CD4-positive, alpha-beta T cell (primary cell): ENCODE data around the gene GRM4. TPM values are rescaled to one million over a fixed set of nuclear protein-coding genes. Genes with fewer than 3 reads are reported as not detected.

Experiments used
- ATAC-seq: fragments of 200-7000 bp; cut with Tn5 transposase; one replicate; pipeline ENCODE4 v1.10.0; 2022; ENCODE audit warnings: mild to moderate bottlenecking; ENCODE audit not compliant: poor library complexity
- CTCF ChIA-PET: fragments of 350-600 bp; sonication (Branson Sonifier 250); formaldehyde crosslinking; loops from one replicate; lab custom pipeline; 2021; ENCODE audit warnings: antibody characterized with exemption, inconsistent platforms; lab: Charles Lee
- POLR2A ChIA-PET: fragments of 350-600 bp; sonication (Branson Sonifier 250); formaldehyde crosslinking; loops from one replicate; lab custom pipeline; 2021; ENCODE audit warnings: antibody characterized with exemption, inconsistent platforms; lab: Charles Lee
- DNase-seq, 14 experiments: peaks; one replicate each; pipeline ENCODE4 v3.0.0-alpha.2; 2013 to 2020; ENCODE audit warnings: mixed read lengths in 2 of 14
- H3K27ac ChIP-seq, 2 donors: one replicate each; pipeline versions ENCODE4 v1.5.1 to v1.7.0; 2013; ENCODE audit warnings: low read length in 2 of 2, low read depth in 1 of 2, mild to moderate bottlenecking in 1 of 2
- H3K27me3 ChIP-seq, 2 experiments: 1 replicate in 1 of 2; 2 replicates in 1 of 2; pipeline versions ENCODE4 v1.6.1 to v1.7.0; 2013; ENCODE audit warnings: low read length in 2 of 2, control low read depth in 1 of 2, mild to moderate bottlenecking in 1 of 2, moderate library complexity in 1 of 2; ENCODE audit not compliant: insufficient read depth in 2 of 2, control insufficient read depth in 1 of 2
- H3K36me3 ChIP-seq: one replicate; pipeline ENCODE4 v1.6.1; 2013; ENCODE audit warnings: low read length, control low read depth; ENCODE audit not compliant: insufficient read depth
- H3K4me1 ChIP-seq: one replicate; pipeline ENCODE4 v1.6.1; 2013; ENCODE audit warnings: low read length, control low read depth; ENCODE audit not compliant: insufficient read depth
- H3K4me3 ChIP-seq: one replicate; pipeline ENCODE4 v1.5.1; 2013; ENCODE audit warnings: mild to moderate bottlenecking, low read length, moderate library complexity
- H3K9me3 ChIP-seq, 2 experiments: 1 replicate in 1 of 2; 2 replicates in 1 of 2; pipeline versions ENCODE4 v1.6.1 to v1.7.0; 2013; ENCODE audit warnings: low read length in 2 of 2, mild to moderate bottlenecking in 2 of 2, control low read depth in 1 of 2, moderate library complexity in 1 of 2; ENCODE audit not compliant: control insufficient read depth in 1 of 2, insufficient read depth in 1 of 2
- H3K27ac Mint-ChIP-seq: one replicate; pipeline ENCODE4 v1.8.0; 2020; ENCODE audit warnings: mixed read lengths
- H3K27me3 Mint-ChIP-seq: one replicate; pipeline ENCODE4 v1.8.0; 2021; ENCODE audit warnings: mixed read lengths
- H3K36me3 Mint-ChIP-seq: one replicate; pipeline ENCODE4 v1.8.0; 2021; ENCODE audit warnings: low read depth, mixed read lengths
- H3K4me1 Mint-ChIP-seq: one replicate; pipeline ENCODE4 v1.8.0; 2021; ENCODE audit warnings: low read depth, mixed read lengths
- H3K4me3 Mint-ChIP-seq: one replicate; pipeline ENCODE4 v1.8.0; 2020; ENCODE audit warnings: mild to moderate bottlenecking, mixed read lengths
- H3K9me3 Mint-ChIP-seq: one replicate; pipeline ENCODE4 v1.8.0; 2020; ENCODE audit warnings: mixed read lengths
- intact Hi-C, 2 experiments: fragments of 100-400 bp; cut with DNase I in 1 of 2; cut with micrococcal nuclease in 1 of 2; formaldehyde crosslinking; loops; one replicate each; pipeline versions ENCODE4 v1.15.1 to v1.9.0; 2023 to 2025; cut with DNase I, micrococcal nuclease
- total RNA-seq, 174 experiments: library from RNA in 2 of 174; stranded (reverse) in 2 of 174; gene quantifications; one replicate each; pipeline ENCODE4 v1.2.3 and lab custom pipeline; 2021 to 2026
- TF ChIP-seq, protein P1 (sequence below): fragments of 200-600 bp; IDR thresholded peaks from one replicate; pipeline ENCODE4 v1.8.0; 2022; ENCODE audit warnings: antibody characterized with exemption, mild to moderate bottlenecking

The GRM4 gene
- total RNA-seq, 2 experiments from 2014 or later: 0.08 TPM; not detected in 1

DNA sequence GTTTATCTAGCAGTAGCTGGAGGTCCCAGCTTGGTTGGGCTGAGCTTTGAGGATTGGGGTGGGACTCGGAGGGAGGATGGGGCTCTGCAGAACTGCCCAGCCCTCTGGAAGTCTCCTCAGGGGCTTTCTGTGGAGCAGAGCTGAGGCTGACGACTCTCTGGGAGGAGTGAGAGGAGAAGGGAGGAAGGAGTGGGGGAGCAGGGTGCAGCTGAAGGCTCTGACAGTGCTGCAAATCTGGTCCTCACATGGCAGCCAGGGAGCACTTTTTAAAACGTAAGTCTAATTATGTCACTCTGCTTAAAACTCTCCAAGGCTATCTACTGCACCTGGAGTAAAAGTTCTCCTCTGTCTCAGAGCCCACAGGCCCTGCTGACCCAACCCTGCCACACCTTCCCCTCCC, 32.4 kb downstream of the GRM4 start:
- no peaks in the 10 kb centered on the region for H3K36me3 ChIP-seq
- TF ChIP-seq, protein P1, sequence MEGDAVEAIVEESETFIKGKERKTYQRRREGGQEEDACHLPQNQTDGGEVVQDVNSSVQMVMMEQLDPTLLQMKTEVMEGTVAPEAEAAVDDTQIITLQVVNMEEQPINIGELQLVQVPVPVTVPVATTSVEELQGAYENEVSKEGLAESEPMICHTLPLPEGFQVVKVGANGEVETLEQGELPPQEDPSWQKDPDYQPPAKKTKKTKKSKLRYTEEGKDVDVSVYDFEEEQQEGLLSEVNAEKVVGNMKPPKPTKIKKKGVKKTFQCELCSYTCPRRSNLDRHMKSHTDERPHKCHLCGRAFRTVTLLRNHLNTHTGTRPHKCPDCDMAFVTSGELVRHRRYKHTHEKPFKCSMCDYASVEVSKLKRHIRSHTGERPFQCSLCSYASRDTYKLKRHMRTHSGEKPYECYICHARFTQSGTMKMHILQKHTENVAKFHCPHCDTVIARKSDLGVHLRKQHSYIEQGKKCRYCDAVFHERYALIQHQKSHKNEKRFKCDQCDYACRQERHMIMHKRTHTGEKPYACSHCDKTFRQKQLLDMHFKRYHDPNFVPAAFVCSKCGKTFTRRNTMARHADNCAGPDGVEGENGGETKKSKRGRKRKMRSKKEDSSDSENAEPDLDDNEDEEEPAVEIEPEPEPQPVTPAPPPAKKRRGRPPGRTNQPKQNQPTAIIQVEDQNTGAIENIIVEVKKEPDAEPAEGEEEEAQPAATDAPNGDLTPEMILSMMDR: no peak
- DNase-seq: no peak
- no peak overlapping the region for H3K27ac ChIP-seq
- no peaks in the 10 kb centered on the region for H3K4me1 ChIP-seq
- no peak overlapping the region for H3K4me3 ChIP-seq
- peaks cover 55% of the 10 kb centered on the region for H3K27me3 Mint-ChIP-seq
- no peak overlapping the region for H3K4me3 Mint-ChIP-seq
- no peaks in the 10 kb centered on the region for H3K9me3 Mint-ChIP-seq
- H3K27me3 ChIP-seq: peaks cover 8 to 15% of the 10 kb centered on the region in 2 experiments
- CTCF ChIA-PET: interaction anchor here (0.6 kb wide), 2 partner anchors 126 to 1880 kb away, joined by 3 to 4 read pairs; no protein-coding TSS in a partner anchor
- intact Hi-C loops: loop anchor here in 1 of 2 experiments (10.0 kb wide), 1 partner anchor 279 kb away; no protein-coding TSS in a partner anchor
- H3K4me1 Mint-ChIP-seq: no peaks in the 10 kb centered on the region
- H3K36me3 Mint-ChIP-seq: no peaks in the 10 kb centered on the region
- peaks cover 0 to 8% of the 10 kb centered on the region in 2 experiments for H3K9me3 ChIP-seq
- POLR2A ChIA-PET: no interaction called here
- H3K27ac Mint-ChIP-seq: no peak overlapping the region
- ATAC-seq: no peak

DNA sequence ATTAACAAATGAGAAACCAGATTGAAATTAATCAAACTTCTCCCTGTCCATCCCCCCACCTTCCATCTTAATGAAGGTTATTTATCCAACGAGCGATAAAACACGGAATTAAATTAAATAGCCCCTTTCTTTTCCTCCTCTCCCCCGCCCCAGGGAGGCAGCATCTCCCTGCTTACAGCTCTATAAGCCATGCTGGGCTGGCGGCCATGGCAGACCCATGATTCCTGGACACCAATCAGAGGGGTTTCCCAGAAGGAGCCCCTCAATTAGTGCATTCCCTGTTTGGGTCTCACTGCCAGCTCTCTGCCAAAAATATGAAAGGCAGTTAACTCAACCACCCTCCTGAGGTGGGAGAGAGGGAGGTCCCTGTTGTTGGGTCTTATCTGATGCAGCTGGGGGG, 33.8 kb downstream of the GRM4 start:
- intact Hi-C loops: loop anchor here in 1 of 2 experiments (10.0 kb wide), 1 partner anchor 277 kb away; no protein-coding TSS in a partner anchor
- Histone ChIP-seq H3K27ac (no peak overlapping the region), H3K4me3 (no peak overlapping the region), H3K4me1 (no peaks in the 10 kb centered on the region), H3K9me3 (peaks cover 0 to 8% of the 10 kb centered on the region in 2 experiments), H3K36me3 (no peaks in the 10 kb centered on the region), H3K27me3 (peaks cover 8 to 15% of the 10 kb centered on the region in 2 experiments)
- H3K4me3 Mint-ChIP-seq: no peak overlapping the region
- H3K4me1 Mint-ChIP-seq: no peaks in the 10 kb centered on the region
- ATAC-seq (no peak), DNase-seq (no peak)
- no peaks in the 10 kb centered on the region for H3K36me3 Mint-ChIP-seq
- TF ChIP-seq, protein P1: no peak
- H3K27ac Mint-ChIP-seq: no peak overlapping the region
- ChIA-PET CTCF (no interaction called here), POLR2A (no interaction called here)
- H3K27me3 Mint-ChIP-seq: peaks cover 55% of the 10 kb centered on the region
- no peaks in the 10 kb centered on the region for H3K9me3 Mint-ChIP-seq

DNA sequence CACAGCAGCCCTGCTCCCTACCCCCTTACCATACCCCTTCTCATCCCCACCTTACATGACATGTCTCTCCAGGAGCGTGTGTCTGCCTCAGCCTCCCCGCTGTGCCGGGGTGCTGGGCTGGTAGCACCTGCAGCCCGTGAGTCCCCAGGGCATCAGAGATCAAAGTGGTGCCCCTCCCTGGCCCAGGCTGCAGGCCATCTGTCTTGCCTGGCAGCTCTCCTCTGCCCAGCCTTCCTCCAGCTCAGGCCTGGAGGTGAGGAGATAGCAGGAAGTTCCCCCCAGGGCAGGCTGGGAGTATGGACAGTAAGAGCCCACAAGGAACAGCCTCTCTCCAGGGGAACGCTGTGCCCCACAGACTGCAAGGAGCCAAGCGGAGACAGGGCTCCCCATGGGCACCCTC, 35.3 kb downstream of the GRM4 start:
- H3K4me3 ChIP-seq: no peak overlapping the region
- no peaks in the 10 kb centered on the region for H3K36me3 ChIP-seq
- DNase-seq: no peak
- intact Hi-C loops: loop anchor here in 1 of 2 experiments (10.0 kb wide), 1 partner anchor 276 kb away; no protein-coding TSS in a partner anchor
- no peak for ATAC-seq
- no peak overlapping the region for H3K27ac ChIP-seq
- Mint-ChIP-seq H3K27me3 (peaks cover 54% of the 10 kb centered on the region), H3K4me3 (no peak overlapping the region), H3K4me1 (no peaks in the 10 kb centered on the region), H3K36me3 (no peaks in the 10 kb centered on the region), H3K27ac (no peak overlapping the region), H3K9me3 (no peaks in the 10 kb centered on the region)
- ChIA-PET POLR2A (no interaction called here), CTCF (no interaction called here)
- peaks cover 0 to 8% of the 10 kb centered on the region in 2 experiments for H3K9me3 ChIP-seq
- TF ChIP-seq, protein P1: no peak
- no peaks in the 10 kb centered on the region for H3K4me1 ChIP-seq
- H3K27me3 ChIP-seq: peaks cover 7 to 15% of the 10 kb centered on the region in 2 experiments
